ENCODE results near the gene C6orf136.

Gene C6orf136

GRCh38 chr6:30646450-30647241 lies at the start of gene C6orf136:
Gene C6orf136 (plus strand): TSS chr6:30647133. CDS start chr6:30647232, 99 bp downstream.
- peak within 1 kb of the TSS; percentile 94 for H3K27ac ChIP-seq
- no peak for TF ChIP-seq CTCF (conservative IDR thresholded peaks at IDR 0.05)

- 0 out of 2 replicates have a peak overlapping the region, but pooled peaks have one; percentile 16 for H3K27ac ChIP-seq
- TF ChIP-seq CTCF (conservative IDR thresholded peaks at IDR 0.05): peak; percentile 78
These were observed 49.4 kb upstream of the C6orf136 start for GRCh38 chr6:30597315-30598144.

DNA sequence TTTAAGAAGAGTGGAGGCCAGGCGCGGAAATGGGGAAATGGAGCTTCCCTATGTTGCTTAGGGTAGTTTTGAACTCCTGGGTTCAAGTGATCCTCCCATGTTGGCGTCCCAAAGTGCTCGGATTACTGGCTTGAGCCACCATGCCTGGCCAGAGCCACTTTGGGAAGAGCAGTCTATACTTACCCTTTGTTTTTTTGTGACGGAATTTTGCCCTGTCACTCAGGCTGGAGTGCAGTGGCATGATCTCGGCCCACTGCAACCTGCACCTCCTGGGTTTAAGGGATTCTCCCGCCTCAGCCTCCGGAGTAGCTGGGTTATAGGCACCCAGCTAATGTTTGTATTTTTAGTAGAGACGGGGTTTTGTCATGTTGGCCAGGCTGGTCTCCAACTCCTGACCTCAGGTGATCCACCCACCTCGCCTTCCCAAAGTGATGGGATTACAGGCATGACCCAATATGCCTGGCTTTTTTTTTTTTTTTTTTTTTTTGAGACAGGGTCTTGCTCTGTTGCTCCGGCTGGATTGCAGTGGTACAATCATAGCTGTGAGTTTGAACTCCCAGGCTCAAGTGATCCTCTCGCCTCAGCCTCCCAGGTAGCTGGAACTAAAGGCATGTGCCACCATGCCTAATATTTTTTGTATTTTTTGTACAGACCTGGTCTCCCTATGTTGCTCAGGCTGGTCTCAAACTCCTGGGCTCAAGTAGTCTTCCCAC lies 47.9 kb upstream of the C6orf136 start:
- TF ChIP-seq CTCF (conservative IDR thresholded peaks at IDR 0.05): no peak
- no peak overlapping the region for H3K27ac ChIP-seq

DNA sequence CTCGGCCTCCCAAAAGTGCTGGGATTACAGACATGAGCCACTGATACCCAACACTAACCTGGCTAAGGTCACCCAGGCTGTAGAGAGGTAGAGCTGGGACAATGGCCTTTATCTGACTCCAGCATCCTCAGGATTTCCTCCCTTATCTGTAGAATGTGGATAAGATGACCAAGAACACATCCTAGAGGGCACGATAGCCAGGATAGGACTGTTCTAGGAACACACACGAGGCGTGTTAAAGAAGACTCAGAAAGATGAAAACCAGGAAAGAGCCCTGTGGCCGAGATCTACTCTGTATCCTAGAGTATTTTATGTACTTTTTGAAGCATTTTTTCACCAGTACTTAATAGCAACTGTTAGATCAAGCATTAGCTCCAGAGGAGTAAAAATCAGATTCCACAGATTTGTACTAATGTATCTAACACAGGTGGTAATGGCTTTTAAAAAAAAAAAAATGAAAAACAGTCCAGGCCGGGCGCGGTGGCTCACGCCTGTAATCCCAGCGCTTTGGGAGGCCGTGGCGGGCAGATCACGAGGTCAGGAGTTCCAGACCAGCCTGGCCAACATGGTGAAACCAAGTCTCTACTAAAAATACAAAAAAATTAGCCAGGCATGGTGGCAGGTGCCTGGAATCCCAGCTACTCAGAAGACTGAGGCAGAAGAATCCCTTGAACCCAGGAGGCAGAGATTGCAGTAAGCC lies 47.2 kb upstream of the C6orf136 start:
- no peak overlapping the region for H3K27ac ChIP-seq
- TF ChIP-seq CTCF (conservative IDR thresholded peaks at IDR 0.05): no peak

DNA sequence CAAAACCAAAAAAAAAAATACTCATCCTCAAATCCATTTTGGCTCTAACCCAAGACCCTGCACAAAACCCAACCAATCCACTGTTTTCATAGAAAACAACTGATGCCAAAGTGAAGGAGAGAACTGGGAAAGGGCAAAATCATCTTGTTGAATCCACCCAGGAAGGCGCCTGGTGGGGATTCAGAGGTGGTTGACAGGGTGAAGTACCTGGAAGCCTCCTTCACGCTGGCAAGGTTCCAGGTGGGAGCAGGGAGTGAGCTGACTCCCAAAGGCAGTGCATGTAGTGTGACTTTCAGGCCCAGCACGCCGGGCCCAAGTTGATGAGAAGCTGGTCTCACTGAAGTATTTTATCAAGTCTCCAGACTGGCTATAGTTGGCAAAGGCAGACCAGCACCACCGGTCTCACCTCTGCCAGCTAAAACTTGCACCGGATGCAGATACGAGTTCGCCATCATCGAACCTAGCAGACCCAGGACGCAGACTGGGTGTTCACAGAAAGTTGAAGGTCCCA lies 46.4 kb upstream of the C6orf136 start:
- H3K27ac ChIP-seq: no peak overlapping the region
- no peak for TF ChIP-seq CTCF (conservative IDR thresholded peaks at IDR 0.05)

- TF ChIP-seq CTCF (conservative IDR thresholded peaks at IDR 0.05): no peak
- no peak overlapping the region for H3K27ac ChIP-seq
These were observed 45.5 kb upstream of the C6orf136 start for GRCh38 chr6:30601436-30601814.

Measured in VCaP (cell line).